Measurements from ENCODE around the gene GOLT1A. TPM values are rescaled to one million over a fixed set of nuclear protein-coding genes. Genes with fewer than 3 reads are reported as not detected.

Gene GOLT1A
- total RNA-seq, 1 donor from 2014 or later, result not detected

DNA sequence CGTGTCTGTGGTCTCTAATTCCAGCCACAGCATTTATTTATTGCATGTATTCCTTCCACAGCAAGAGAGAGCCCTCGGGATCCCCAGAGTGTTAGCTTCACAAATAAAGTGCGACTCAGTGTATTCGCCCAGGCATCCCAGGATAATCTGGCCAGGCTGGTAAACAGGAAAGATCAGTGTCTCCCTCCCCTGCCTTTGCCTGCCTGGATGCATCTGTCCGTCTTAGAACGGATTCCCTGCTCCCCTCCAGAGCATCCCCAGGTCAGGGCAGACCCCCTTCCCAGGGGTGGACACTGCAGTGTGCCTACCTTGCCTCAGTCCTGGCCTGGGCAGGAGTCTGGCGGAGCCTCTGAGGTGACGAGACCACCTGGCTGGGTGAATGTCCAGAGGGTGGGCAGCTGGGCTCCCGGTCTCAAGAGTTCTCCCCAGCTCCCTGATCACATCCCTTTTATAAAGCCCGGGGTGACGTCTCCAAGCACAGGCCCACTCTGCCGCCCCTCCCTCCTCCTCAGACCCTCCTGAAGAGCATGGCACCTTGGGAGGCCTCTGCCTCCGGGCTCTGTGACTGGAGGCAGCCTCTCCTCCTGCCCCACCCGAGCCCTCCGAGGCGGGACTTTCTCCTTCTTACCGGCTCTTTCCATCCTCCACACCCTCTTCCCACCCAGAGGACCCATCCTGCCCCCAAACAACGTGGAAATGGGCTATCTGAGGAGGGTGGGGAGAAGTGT is 17.6 kb downstream of the GOLT1A start, which contains the start of gene KISS1:
Gene KISS1, minus strand, starts transcription at position 424 of the 728 bp plus-strand sequence. CDS start 3,615 bp downstream, outside the sequence.
- H3K9me3 Mint-ChIP-seq (ENCODE audit: unreplicated experiment), result no peaks in the 10 kb centered on the region
- H3K27ac Mint-ChIP-seq (ENCODE audit: unreplicated experiment), result no peak within 1 kb of the TSS
- TF ChIP-seq, protein P1, sequence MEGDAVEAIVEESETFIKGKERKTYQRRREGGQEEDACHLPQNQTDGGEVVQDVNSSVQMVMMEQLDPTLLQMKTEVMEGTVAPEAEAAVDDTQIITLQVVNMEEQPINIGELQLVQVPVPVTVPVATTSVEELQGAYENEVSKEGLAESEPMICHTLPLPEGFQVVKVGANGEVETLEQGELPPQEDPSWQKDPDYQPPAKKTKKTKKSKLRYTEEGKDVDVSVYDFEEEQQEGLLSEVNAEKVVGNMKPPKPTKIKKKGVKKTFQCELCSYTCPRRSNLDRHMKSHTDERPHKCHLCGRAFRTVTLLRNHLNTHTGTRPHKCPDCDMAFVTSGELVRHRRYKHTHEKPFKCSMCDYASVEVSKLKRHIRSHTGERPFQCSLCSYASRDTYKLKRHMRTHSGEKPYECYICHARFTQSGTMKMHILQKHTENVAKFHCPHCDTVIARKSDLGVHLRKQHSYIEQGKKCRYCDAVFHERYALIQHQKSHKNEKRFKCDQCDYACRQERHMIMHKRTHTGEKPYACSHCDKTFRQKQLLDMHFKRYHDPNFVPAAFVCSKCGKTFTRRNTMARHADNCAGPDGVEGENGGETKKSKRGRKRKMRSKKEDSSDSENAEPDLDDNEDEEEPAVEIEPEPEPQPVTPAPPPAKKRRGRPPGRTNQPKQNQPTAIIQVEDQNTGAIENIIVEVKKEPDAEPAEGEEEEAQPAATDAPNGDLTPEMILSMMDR (IDR thresholded peaks at IDR 0.05), result no peak
- no peak within 1 kb of the TSS for H3K4me3 Mint-ChIP-seq (ENCODE audit: unreplicated experiment)
- no peaks in the 10 kb centered on the region for H3K36me3 Mint-ChIP-seq (ENCODE audit: unreplicated experiment)
- DNase-seq (ENCODE audit: extremely low spot score, unreplicated experiment), result no peak
- H3K4me1 Mint-ChIP-seq (ENCODE audit: unreplicated experiment), result peaks cover 11% of the 10 kb centered on the region
- H3K27me3 Mint-ChIP-seq (ENCODE audit: unreplicated experiment), result peaks cover 19% of the 10 kb centered on the region

- H3K27me3 Mint-ChIP-seq (ENCODE audit: unreplicated experiment), result peaks cover 28% of the 10 kb centered on the region
- TF ChIP-seq, protein P1 (IDR thresholded peaks at IDR 0.05), result no peak
- H3K36me3 Mint-ChIP-seq (ENCODE audit: unreplicated experiment), result no peaks in the 10 kb centered on the region
- DNase-seq (ENCODE audit: extremely low spot score, unreplicated experiment), result no peak
- H3K4me1 Mint-ChIP-seq (ENCODE audit: unreplicated experiment), result peaks cover 19% of the 10 kb centered on the region
- no peaks in the 10 kb centered on the region for H3K9me3 Mint-ChIP-seq (ENCODE audit: unreplicated experiment)
- H3K27ac Mint-ChIP-seq (ENCODE audit: unreplicated experiment), result no peak overlapping the region
- H3K4me3 Mint-ChIP-seq (ENCODE audit: unreplicated experiment), result no peak overlapping the region
Measured at GRCh38 chr1:204194771-204195170, 19.0 kb downstream of the GOLT1A start.

DNA sequence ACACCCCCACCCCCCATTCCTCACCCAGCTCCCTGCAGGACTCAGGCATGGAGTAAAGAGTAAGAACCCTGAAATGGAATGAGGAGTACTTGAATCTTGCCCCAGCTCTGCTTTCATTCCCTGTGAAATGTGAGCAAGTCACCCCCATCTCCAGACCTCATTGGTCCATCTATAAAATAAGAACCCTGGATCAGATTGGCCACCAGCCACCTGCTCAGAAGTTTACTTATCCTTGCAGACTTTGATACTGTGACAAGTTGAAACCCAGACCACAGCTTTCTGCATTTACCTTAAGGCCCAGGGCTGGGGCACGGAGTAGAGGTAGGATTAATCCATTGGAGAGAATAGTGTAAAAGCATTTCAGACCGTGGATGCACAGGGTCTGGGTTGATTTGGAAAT is 19.7 kb downstream of the GOLT1A start:
- Mint-ChIP-seq H3K27ac (ENCODE audit: unreplicated experiment) (no peak overlapping the region), H3K4me3 (ENCODE audit: unreplicated experiment) (no peak overlapping the region), H3K27me3 (ENCODE audit: unreplicated experiment) (peaks cover 35% of the 10 kb centered on the region), H3K9me3 (ENCODE audit: unreplicated experiment) (no peaks in the 10 kb centered on the region), H3K36me3 (ENCODE audit: unreplicated experiment) (no peaks in the 10 kb centered on the region), H3K4me1 (ENCODE audit: unreplicated experiment) (peaks cover 20% of the 10 kb centered on the region)
- DNase-seq (ENCODE audit: extremely low spot score, unreplicated experiment), result no peak
- TF ChIP-seq, protein P1 (IDR thresholded peaks at IDR 0.05), result no peak

DNA sequence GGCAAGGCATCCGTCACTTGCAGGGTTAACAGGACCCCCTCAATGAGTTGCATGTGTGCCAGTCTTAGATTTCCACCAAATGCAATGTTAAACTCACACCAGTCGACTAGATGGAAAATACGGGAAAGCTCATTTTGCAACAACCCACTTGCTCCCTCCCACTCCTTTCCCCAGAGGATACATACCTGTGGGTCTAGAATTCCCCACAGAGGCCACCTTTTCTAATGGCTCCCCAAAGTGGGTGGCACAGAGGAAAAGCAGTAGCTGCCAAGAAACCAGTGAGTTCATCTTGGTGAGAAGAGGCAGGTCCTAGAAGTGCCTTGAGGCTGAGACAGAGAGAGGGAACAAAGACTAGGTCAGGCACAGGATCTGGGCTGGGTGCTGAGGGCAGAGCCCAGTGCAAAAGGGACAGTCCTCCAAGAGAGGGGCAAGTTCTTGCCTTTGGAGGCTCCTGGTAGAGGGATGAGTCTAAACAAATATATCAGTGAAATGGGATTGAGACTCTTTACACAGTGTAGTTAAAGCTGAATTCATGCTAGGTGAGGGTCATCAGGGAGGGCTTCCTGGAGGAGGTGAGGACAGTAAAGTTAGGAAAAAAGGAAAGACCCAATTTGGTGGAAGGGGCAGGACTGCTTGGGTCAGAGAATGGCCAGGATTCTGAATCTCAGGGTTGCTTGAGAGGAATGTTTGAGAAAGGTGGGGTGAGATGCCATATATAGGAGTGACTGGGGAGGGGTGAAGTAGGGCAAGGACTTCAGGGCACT is 21.0 kb downstream of the GOLT1A start:
- TF ChIP-seq, protein P1 (IDR thresholded peaks at IDR 0.05), result no peak
- H3K4me1 Mint-ChIP-seq (ENCODE audit: unreplicated experiment), result peaks cover 20% of the 10 kb centered on the region
- no peak overlapping the region for H3K27ac Mint-ChIP-seq (ENCODE audit: unreplicated experiment)
- H3K4me3 Mint-ChIP-seq (ENCODE audit: unreplicated experiment), result no peak overlapping the region
- DNase-seq (ENCODE audit: extremely low spot score, unreplicated experiment), result no peak
- H3K36me3 Mint-ChIP-seq (ENCODE audit: unreplicated experiment), result no peaks in the 10 kb centered on the region
- H3K9me3 Mint-ChIP-seq (ENCODE audit: unreplicated experiment), result no peaks in the 10 kb centered on the region
- peaks cover 44% of the 10 kb centered on the region for H3K27me3 Mint-ChIP-seq (ENCODE audit: unreplicated experiment)

GRCh38 chr1:204192046-204192445 is 21.7 kb downstream of the GOLT1A start:
- H3K36me3 Mint-ChIP-seq (ENCODE audit: unreplicated experiment), result no peaks in the 10 kb centered on the region
- TF ChIP-seq, protein P1 (IDR thresholded peaks at IDR 0.05), result no peak
- DNase-seq (ENCODE audit: extremely low spot score, unreplicated experiment), result no peak
- peaks cover 20% of the 10 kb centered on the region for H3K4me1 Mint-ChIP-seq (ENCODE audit: unreplicated experiment)
- no peak overlapping the region for H3K4me3 Mint-ChIP-seq (ENCODE audit: unreplicated experiment)
- H3K9me3 Mint-ChIP-seq (ENCODE audit: unreplicated experiment), result no peaks in the 10 kb centered on the region
- peaks cover 52% of the 10 kb centered on the region for H3K27me3 Mint-ChIP-seq (ENCODE audit: unreplicated experiment)
- no peak overlapping the region for H3K27ac Mint-ChIP-seq (ENCODE audit: unreplicated experiment)
